GM20431 (cell line): ENCODE data around the gene RNF2.
"Not testable (repeated sequence)": the region's sequence is repeated elsewhere in the genome, so short reads cannot be mapped to it uniquely, and the experiment has no call there.

ENCODE experiments used
- in situ Hi-C: fragments of 300-500 bp; cut with MseI, MboI; formaldehyde crosslinking; loops from one replicate; pipeline ENCODE4 v1.15.0; 2020; ENCODE audit warnings: low sequenced_read_pairs; ENCODE audit not compliant: unreplicated experiment

The RNF2 gene

GRCh38 chr1:185046668-185047067 lies 1.3 kb downstream of the RNF2 start:
- in situ Hi-C loops, result no loop called here

DNA sequence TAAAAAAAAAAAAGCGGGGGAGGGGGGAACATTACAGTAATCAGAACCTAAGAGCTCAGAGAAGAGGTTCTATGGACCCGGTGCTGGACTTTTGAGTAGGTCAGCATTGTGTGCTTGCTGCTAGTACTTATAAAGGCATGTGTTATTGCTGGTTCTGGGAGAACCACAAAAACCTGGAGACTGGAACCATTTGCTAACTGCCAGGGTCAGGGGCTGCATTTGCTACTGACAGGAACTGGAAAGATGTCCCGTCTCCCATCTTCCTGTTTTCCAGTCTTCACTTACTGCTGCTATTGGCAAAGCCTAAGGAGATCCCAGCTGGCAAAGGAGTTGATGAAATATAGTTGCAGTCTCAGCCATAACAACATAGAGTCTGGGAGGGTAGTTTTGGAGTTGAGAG lies 4.3 kb downstream of the RNF2 start:
- in situ Hi-C loops, result no loop called here

DNA sequence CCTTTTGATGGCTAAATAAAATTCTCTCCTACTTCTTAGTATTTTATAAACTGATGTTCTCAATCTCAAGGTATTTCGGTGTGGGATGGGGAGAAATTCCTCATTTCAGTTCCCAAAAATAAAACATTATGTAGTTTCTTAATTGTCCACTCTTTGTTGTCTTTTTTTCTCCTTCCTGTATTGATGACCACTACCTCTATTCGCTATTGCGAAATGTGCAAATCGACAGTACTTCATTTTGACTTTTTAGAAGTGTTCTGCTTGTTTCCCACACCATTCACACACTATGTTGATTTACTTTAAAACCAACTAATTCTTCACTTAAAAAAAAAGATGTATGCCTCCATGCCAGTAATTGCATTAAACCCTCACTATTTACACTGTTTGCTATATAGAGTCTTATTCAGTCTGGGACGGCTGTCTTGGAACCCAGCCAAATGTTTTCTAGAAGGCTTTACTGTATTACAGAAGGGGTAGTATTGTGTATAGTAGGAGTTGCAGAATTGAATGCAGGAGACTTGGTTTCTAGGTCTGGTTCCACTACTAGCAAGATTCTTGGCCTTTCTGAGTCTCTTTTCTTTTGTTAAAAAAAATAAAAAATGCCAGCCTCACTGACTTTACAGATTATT lies 5.6 kb downstream of the RNF2 start:
- in situ Hi-C loops, result no loop called here

- in situ Hi-C loops, result no loop called here
Measured at GRCh38 chr1:185053204-185053603, 7.8 kb downstream of the RNF2 start.

- in situ Hi-C loops, result no loop called here
Measured at GRCh38 chr1:185054365-185055060, 9.2 kb downstream of the RNF2 start.

DNA sequence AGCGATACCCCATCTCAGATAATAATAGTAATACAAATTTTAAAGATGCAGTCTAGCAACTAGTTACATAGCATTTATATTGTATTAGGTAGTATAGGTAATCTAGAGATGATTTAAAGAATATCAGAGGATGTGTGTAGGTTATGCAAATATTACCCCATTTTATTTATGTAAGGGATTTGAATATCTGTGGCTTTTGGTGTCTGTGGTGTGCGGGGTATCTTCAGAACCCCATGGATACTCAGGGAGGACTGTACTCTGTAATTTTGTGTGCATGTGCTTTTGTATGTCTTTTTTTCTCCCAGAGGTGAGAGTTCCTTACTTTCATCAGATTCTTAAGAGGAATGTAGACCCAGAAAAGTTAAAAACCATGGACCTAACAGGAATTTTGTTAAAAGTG lies 12.8 kb downstream of the RNF2 start:
- in situ Hi-C loops, result no loop called here

GRCh38 chr1:185058876-185059275 lies 13.5 kb downstream of the RNF2 start:
- in situ Hi-C loops, result no loop called here

- in situ Hi-C loops, result no loop called here
Measured at GRCh38 chr1:185059950-185060571, 14.7 kb downstream of the RNF2 start.

- in situ Hi-C loops, result no loop called here
Measured at GRCh38 chr1:185062710-185063370, 17.5 kb downstream of the RNF2 start.

- in situ Hi-C loops, result no loop called here
Measured at GRCh38 chr1:185063719-185064118, 18.4 kb downstream of the RNF2 start.

DNA sequence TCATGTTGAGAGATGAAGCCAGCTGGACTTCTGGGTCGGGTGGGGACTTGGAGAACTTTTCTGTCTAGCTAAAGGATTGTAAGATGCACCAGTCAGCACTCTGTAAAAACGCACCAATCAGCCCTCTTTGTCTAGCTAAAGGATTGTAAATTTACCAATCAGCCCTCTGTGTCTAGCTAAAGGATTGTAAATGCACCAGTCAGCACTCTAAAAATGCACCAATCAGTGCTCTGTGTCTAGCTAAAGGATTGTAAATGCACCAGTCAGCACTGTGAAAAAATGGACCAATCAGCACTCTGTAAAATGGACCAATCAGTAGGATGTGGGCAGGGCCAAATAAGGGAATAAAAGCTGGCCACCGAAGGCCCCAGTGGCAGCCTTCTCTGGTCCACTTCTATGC lies 19.6 kb downstream of the RNF2 start:
- in situ Hi-C loops, result not testable (repeated sequence)

- in situ Hi-C loops, result no loop called here
Measured at GRCh38 chr1:185066181-185066580, 20.8 kb downstream of the RNF2 start.

DNA sequence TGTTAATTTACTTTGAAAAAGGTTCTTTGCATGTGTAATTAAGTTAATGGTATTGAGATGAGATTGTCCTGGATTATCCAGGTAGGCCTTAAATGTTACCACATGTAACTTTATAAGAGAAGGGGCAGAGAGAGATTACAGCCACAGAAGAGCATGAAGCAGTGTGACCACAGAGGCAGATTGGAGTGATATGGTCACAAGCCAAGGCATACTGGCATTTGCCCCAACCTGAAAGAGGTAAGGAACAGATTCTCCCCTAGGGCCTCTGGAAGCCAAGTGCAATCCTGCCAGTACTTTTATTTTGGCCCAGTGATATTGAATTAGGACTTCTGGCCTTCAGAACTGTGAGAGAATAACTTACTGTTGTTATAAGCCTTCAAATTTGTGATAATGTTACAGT lies 23.0 kb downstream of the RNF2 start:
- in situ Hi-C loops, result no loop called here

DNA sequence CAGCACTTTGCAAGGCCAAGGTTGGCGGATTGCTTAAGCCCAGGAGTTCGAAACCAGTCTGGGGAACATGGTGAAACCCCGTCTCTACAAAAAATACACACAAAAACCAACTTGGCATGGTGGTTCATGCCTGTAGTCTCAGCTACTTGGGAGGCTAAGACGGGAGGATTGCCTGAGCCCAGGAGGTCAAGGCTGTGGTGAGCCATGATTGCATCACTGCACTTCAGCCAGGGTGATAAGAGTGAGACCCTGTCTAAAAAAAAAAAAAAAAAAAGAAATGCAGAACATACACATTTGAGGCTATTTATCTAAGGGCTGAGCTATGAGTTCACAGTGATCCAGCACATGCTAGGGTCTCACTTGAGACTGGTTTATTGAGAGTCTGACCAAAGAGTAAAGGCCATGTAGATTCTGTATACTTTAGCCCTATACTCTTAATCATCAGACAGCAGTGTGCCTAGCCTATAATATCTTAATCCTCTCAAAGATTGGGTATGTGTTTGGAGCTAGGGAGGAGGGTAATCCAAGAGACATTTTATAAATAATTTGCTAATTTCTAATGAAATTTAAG lies 23.9 kb downstream of the RNF2 start:
- in situ Hi-C loops, result no loop called here

DNA sequence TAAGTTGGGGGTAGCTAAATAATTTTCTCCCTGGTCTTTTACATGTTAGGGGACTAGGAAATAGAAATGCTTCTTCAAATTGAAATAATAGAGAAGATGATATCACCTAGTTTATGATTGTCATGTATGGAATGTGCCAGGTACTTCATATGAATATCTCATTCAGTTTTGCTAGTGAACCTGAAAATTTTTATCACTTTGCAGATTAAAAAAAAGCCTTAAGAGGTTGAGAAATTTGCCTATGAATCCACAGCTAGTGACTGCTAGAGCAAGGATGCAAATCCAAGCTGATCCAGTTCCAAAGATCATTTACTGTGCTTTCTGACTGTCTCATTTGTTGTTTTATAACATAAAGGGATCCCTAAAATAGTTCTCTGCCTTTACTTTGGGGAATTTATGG lies 24.7 kb downstream of the RNF2 start:
- in situ Hi-C loops, result no loop called here

GRCh38 chr1:185073725-185074124 lies 28.4 kb downstream of the RNF2 start:
- in situ Hi-C loops, result no loop called here

GRCh38 chr1:185074307-185074706 lies 28.9 kb downstream of the RNF2 start:
- in situ Hi-C loops, result no loop called here

DNA sequence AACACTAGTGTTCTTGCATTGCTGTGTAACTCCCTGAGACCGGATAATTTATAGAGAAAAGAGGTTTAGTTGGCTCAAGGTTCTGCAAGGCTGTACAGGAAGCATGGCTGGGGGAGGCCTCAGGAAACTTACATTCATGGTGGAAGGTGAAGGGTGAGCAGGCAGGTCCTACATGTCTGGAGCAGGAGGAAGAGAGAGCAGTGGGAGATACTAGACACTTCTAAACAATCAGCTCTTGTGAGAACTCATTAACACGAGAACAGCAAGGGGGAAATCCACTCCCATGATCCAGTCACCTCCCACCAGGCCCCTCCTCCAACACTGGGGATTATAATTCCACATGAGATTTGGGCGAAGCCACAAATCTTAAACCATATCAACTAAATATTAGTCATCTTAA lies 30.1 kb downstream of the RNF2 start:
- in situ Hi-C loops, result no loop called here

DNA sequence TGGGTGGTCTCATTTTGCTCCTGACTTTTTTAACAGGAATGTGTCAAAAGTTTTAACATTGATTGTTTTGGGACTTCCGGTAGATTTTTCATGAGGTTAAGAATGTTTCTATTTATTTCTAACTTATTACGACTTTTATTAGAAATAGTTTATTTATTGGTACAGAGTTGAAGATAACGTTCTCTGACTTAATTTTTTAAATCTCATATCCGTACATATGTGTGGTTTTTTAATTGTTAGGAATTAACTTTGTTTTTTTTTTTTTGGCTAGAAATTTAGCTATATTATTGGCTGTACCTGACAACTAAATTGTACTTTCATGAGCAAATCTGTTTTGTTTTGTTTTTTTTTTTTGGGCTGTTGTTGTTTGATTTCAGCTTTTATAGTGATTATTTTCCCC lies 32.0 kb downstream of the RNF2 start:
- in situ Hi-C loops, result no loop called here

DNA sequence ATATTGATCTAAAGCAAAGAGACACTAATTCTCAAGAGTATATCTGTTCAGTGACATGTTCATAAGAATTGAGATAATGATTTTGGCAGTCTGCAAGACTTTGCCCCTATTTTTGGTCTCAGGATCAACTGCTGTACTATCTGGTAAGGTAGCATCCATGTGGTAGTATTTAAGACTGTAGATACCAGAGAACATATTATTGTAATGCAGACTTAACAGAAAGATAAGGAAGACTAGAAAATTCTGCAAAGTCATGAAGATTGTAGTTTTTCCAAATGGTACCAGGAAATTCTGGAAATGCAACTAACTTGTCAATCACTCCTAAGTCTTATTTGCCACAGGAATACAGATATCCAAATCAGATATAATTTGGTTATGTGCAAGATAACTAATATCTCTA lies 35.1 kb downstream of the RNF2 start:
- in situ Hi-C loops, result no loop called here

DNA sequence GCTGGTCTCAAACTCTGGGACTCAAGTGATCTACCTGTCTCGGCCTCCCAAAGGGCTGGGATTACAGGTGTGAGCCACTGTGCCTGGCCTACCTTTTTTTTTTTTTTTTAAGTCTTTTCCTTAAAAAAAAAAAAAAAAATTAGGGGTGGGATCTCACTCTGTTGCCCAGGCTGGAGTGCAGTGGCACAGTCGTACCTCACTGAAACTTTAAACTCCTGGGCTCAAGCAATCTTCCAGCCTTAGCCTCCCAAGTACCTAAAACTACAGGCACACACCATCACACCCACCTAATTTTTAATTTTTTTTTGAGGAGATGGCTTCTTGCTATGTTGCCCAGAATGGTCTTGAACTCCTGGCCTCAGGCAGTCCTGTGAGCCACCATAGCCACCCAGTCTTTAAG lies 38.5 kb downstream of the RNF2 start:
- in situ Hi-C loops, result no loop called here
